Measurements from ENCODE around the gene FGGY.
"Not testable (repeated sequence)": the region's sequence is repeated elsewhere in the genome, so short reads cannot be mapped to it uniquely, and the experiment has no call there.

DNA sequence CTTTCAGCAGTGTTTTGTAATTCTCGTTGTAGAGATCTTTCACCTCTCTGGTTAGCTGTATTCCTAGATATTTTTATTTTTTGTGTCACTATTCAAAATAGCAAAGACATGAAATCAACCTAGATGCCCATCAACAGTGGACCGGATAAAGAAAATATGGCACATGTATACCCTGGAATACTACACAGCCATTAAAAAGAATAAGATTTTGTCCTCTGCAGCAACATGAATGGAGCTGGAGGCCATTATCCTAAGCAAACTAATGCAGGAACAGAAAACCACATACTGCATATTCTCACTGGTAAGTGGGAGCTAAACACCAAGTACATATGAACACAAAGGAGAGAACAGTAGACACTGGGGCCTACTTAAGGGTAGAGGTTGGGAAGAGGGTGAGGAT lies 199.3 kb downstream of the FGGY start:
- TF ChIP-seq, protein P1, sequence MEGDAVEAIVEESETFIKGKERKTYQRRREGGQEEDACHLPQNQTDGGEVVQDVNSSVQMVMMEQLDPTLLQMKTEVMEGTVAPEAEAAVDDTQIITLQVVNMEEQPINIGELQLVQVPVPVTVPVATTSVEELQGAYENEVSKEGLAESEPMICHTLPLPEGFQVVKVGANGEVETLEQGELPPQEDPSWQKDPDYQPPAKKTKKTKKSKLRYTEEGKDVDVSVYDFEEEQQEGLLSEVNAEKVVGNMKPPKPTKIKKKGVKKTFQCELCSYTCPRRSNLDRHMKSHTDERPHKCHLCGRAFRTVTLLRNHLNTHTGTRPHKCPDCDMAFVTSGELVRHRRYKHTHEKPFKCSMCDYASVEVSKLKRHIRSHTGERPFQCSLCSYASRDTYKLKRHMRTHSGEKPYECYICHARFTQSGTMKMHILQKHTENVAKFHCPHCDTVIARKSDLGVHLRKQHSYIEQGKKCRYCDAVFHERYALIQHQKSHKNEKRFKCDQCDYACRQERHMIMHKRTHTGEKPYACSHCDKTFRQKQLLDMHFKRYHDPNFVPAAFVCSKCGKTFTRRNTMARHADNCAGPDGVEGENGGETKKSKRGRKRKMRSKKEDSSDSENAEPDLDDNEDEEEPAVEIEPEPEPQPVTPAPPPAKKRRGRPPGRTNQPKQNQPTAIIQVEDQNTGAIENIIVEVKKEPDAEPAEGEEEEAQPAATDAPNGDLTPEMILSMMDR (IDR thresholded peaks at IDR 0.05) = not testable (repeated sequence)
- not testable (repeated sequence) for TF ChIP-seq POLR2A (IDR thresholded peaks at IDR 0.05)
